HCT116 (cell line): ENCODE data around the gene HNRNPL. TPM values are rescaled to one million over a fixed set of nuclear protein-coding genes. Genes with fewer than 3 reads are reported as not detected.

ENCODE experiments used
- ATAC-seq: fragments of 200-7000 bp; cut with Tn5 transposase; 2 replicates; pipeline ENCODE4 v1.9.1; 2020; ENCODE audit warnings: mild to moderate bottlenecking, moderate library complexity
- BruUV-seq: library from RNA; stranded (reverse); fragments of 400-500 nt; replicated peaks from 2 replicates; lab custom pipeline; 2021; lab: Mats Ljungman, UMichigan
- CTCF ChIA-PET: fragments of 300-600 bp; sonication (Branson Sonifier 250); formaldehyde crosslinking; loops from one replicate; lab custom pipeline; 2021; ENCODE audit warnings: antibody characterized with exemption; lab: Charles Lee
- POLR2A ChIA-PET: fragments of 300-600, 350-600 bp; sonication (Branson Sonifier 250); formaldehyde crosslinking; loops from one replicate; lab custom pipeline; 2021; ENCODE audit warnings: antibody characterized with exemption; lab: Charles Lee
- RAD21 ChIA-PET, 2 experiments: fragments of 300-600 bp; sonication (Branson Sonifier 250); formaldehyde crosslinking; loops; one replicate each; lab custom pipeline; 2023; ENCODE audit warnings: low total read pairs in 2 of 2; ENCODE audit not compliant: uncharacterized antibody in 2 of 2, unreplicated experiment in 2 of 2, low non-redundant PET in 1 of 2; lab: Charles Lee
- DNase-seq: peaks from one replicate; pipeline ENCODE4 v3.0.0-alpha.2; 2010; ENCODE audit warnings: low read depth, low spot score
- H2AFZ ChIP-seq: fragments of 200-600 bp; shearing (Covaris generic), sonication (generic); 2 replicates; pipeline ENCODE4 v1.6.1; 2017; ENCODE audit warnings: low read depth, mixed run types, mixed read lengths, antibody characterized with exemption, low read length; ENCODE audit not compliant: poor library complexity, severe bottlenecking
- H3K27ac ChIP-seq: 2 replicates; pipeline ENCODE4 v1.5.1; 2012; ENCODE audit warnings: low read depth, low read length
- H3K27me3 ChIP-seq: fragments of 200-600 bp; sonication (generic); 2 replicates; pipeline ENCODE4 v1.6.1; 2016; ENCODE audit warnings: mixed run types, low read length, mixed read lengths; ENCODE audit not compliant: insufficient read depth
- H3K36me3 ChIP-seq, 2 experiments: fragments of 200-500 bp in 1 of 2; fragments of 200-600 bp in 1 of 2; sonication (Bioruptor generic) in 1 of 2; sonication (generic) in 1 of 2; 2 replicates each; pipeline versions ENCODE4 v1.5.1 to v1.6.1; 2014 to 2016; ENCODE audit warnings: low read length in 2 of 2, inconsistent platforms in 1 of 2, mixed read lengths in 1 of 2, mixed run types in 1 of 2; ENCODE audit not compliant: insufficient read depth in 2 of 2, control insufficient read depth in 1 of 2
- H3K4me1 ChIP-seq, 2 experiments: fragments of 200-600 bp in 1 of 2; sonication (generic) in 1 of 2; 2 replicates each; pipeline versions ENCODE4 v1.5.1 to v1.6.1; 2012 to 2017; ENCODE audit warnings: low read length in 2 of 2, inconsistent platforms in 1 of 2, mild to moderate bottlenecking in 1 of 2, mixed read lengths in 1 of 2, mixed run types in 1 of 2, moderate library complexity in 1 of 2; ENCODE audit not compliant: insufficient read depth in 2 of 2, control insufficient read depth in 1 of 2
- H3K4me2 ChIP-seq: fragments of 200-600 bp; sonication (generic); 2 replicates; pipeline ENCODE4 v1.6.1; 2017; ENCODE audit warnings: mixed run types, low read length, mixed read lengths
- H3K4me3 ChIP-seq, 2 experiments: fragments of 200-600 bp in 1 of 2; sonication (generic) in 1 of 2; replicated peaks in 1 of 2; 2 replicates each; pipeline ENCODE4 v1.5.1; 2011 to 2016; ENCODE audit warnings: low read length in 2 of 2, control low read depth in 1 of 2, low read depth in 1 of 2, mild to moderate bottlenecking in 1 of 2, mixed read lengths in 1 of 2, mixed run types in 1 of 2
- H3K79me2 ChIP-seq: fragments of 200-600 bp; sonication (generic); 2 replicates; pipeline ENCODE4 v1.6.1; 2017; ENCODE audit warnings: mild to moderate bottlenecking, mixed run types, low read length, moderate library complexity, mixed read lengths; ENCODE audit not compliant: insufficient read depth
- H3K9ac ChIP-seq: fragments of 200-600 bp; sonication (generic); 2 replicates; pipeline ENCODE4 v1.6.1; 2016; ENCODE audit warnings: low read length, mixed read lengths
- H3K9me2 ChIP-seq: fragments of 200-600 bp; sonication (generic), shearing (Covaris generic); 2 replicates; pipeline ENCODE4 v1.6.1; 2017; ENCODE audit warnings: mixed run types, mild to moderate bottlenecking, moderate library complexity; ENCODE audit not compliant: insufficient read depth
- H3K9me3 ChIP-seq, 2 experiments: fragments of 200-500 bp in 1 of 2; fragments of 200-600 bp in 1 of 2; sonication (Bioruptor generic) in 1 of 2; sonication (generic) in 1 of 2; 2 replicates each; pipeline ENCODE4 v1.6.1; 2014 to 2017; ENCODE audit warnings: low read length in 2 of 2, mixed read lengths in 2 of 2, inconsistent platforms in 1 of 2, low read depth in 1 of 2, mild to moderate bottlenecking in 1 of 2, mixed run types in 1 of 2, moderate library complexity in 1 of 2; ENCODE audit not compliant: control insufficient read depth in 1 of 2, insufficient read depth in 1 of 2
- H4K20me1 ChIP-seq: fragments of 200-600 bp; sonication (generic), shearing (Covaris generic); 2 replicates; pipeline ENCODE4 v1.6.1; 2017; ENCODE audit warnings: mixed run types, mild to moderate bottlenecking, moderate library complexity; ENCODE audit not compliant: insufficient read depth
- ATF3 ChIP-seq: IDR thresholded peaks from 2 replicates; pipeline ENCODE4 v1.6.1; 2012
- CBX3 ChIP-seq: IDR thresholded peaks from 2 replicates; pipeline ENCODE4 v1.6.1; 2012; ENCODE audit warnings: low read depth
- CTCF ChIP-seq, 3 experiments: fragments of 200-600 bp in 1 of 3; sonication (generic) in 1 of 3; IDR thresholded peaks in 2 of 3; conservative IDR thresholded peaks in 1 of 3; 2 replicates each; pipeline ENCODE4 v1.5.1; 2012 to 2017; ENCODE audit warnings: low read depth in 2 of 3, low read length in 2 of 3, antibody characterized with exemption in 1 of 3, borderline replicate concordance in 1 of 3, control low read depth in 1 of 3, mild to moderate bottlenecking in 1 of 3, mixed read lengths in 1 of 3, mixed run types in 1 of 3, moderate library complexity in 1 of 3; ENCODE audit not compliant: insufficient read depth in 1 of 3
- EGR1 ChIP-seq: IDR thresholded peaks from 2 replicates; pipeline ENCODE4 v1.6.1; 2012; ENCODE audit warnings: low read depth
- EZH2 ChIP-seq: fragments of 200-600 bp; sonication (generic); IDR thresholded peaks from 2 replicates; pipeline ENCODE4 v1.6.1; 2017; ENCODE audit warnings: antibody characterized with exemption, mixed run types
- EZH2phosphoT487 ChIP-seq: fragments of 200-600 bp; IDR thresholded peaks from 2 replicates; pipeline ENCODE4 v1.6.1; 2018; ENCODE audit warnings: antibody characterized with exemption, borderline replicate concordance
- FOSL1 ChIP-seq: IDR thresholded peaks from 2 replicates; pipeline ENCODE4 v1.6.1; 2012; ENCODE audit warnings: low read depth
- JUND ChIP-seq: IDR thresholded peaks from 2 replicates; pipeline ENCODE4 v1.6.1; 2012
- MAX ChIP-seq: IDR thresholded peaks from 2 replicates; pipeline ENCODE4 v1.6.1; 2012
- POLR2A ChIP-seq: IDR thresholded peaks from 2 replicates; pipeline ENCODE4 v1.7.0; 2011; ENCODE audit warnings: borderline replicate concordance; ENCODE audit not compliant: insufficient read depth, insufficient read length; ENCODE audit errors: extremely low read depth
- POLR2AphosphoS5 ChIP-seq: IDR thresholded peaks from 2 replicates; pipeline ENCODE4 v1.6.1; 2011; ENCODE audit warnings: mild to moderate bottlenecking, low read depth, low read length, moderate library complexity
- RAD21 ChIP-seq: IDR thresholded peaks from 2 replicates; pipeline ENCODE4 v1.6.1; 2012; ENCODE audit warnings: low read depth, mild to moderate bottlenecking
- REST ChIP-seq: IDR thresholded peaks from 2 replicates; pipeline ENCODE4 v1.6.1; 2012; ENCODE audit warnings: low read depth
- SP1 ChIP-seq: IDR thresholded peaks from 2 replicates; pipeline ENCODE4 v1.6.1; 2012; ENCODE audit warnings: low read depth
- SRF ChIP-seq: IDR thresholded peaks from 2 replicates; pipeline ENCODE4 v1.6.1; 2012; ENCODE audit warnings: low read depth
- TCF7L2 ChIP-seq: IDR thresholded peaks from 2 replicates; pipeline ENCODE4 v1.7.0; 2011; ENCODE audit warnings: borderline replicate concordance, inconsistent platforms; ENCODE audit not compliant: insufficient read depth, insufficient read length; ENCODE audit errors: extremely low read depth
- YY1 ChIP-seq: IDR thresholded peaks from 2 replicates; pipeline ENCODE4 v1.6.1; 2011; ENCODE audit warnings: low read length, low read depth, moderate library complexity, mild to moderate bottlenecking; ENCODE audit not compliant: insufficient replicate concordance; ENCODE audit errors: extremely low read depth
- ZFX ChIP-seq: fragments of 450-650 bp; IDR thresholded peaks from 2 replicates; pipeline ENCODE4 v1.6.1; 2017
- ZNF274 ChIP-seq: fragments of 200-500 bp; sonication (Bioruptor generic); IDR thresholded peaks from 2 replicates; pipeline ENCODE4 v1.6.1; 2014; ENCODE audit warnings: mild to moderate bottlenecking, low read depth, low read length, inconsistent platforms
- intact Hi-C: fragments of 100-400 bp; cut with micrococcal nuclease; formaldehyde crosslinking; loops from 2 replicates; pipeline ENCODE4 v1.10.0; 2022
- total RNA-seq: library from RNA; stranded (reverse); gene quantifications from one replicate; pipeline ENCODE4 v1.2.1, GENCODE V29; 2021; ENCODE audit not compliant: unreplicated experiment

HNRNPL gene
- total RNA-seq, 1 experiment from 2014 or later: 551 TPM

GRCh38 chr19:38875656-38876395 lies 26.0 kb upstream of the HNRNPL start:
- Histone ChIP-seq H3K9me2 (no peaks in the 10 kb centered on the region), H3K36me3 (no peaks in the 10 kb centered on the region), H3K4me2 (no peak overlapping the region), H3K4me1 (peaks cover 12 to 16% of the 10 kb centered on the region in 2 experiments; a peak in 3 of 4 replicates)
- DNase-seq: no peak
- POLR2A ChIA-PET: no interaction called here
- RAD21 ChIA-PET: no interaction called here
- TF ChIP-seq ZNF274 (no peak), REST (no peak), CBX3 (no peak), POLR2A (no peak), POLR2AphosphoS5 (no peak), JUND (no peak), SP1 (no peak), EGR1 (no peak), MAX (no peak), ATF3 (no peak), ZFX (no peak), RAD21 (no peak), SRF (no peak), FOSL1 (no peak), CTCF (IDR thresholded peaks at IDR 0.05 in 2 of 3, conservative IDR thresholded peaks at IDR 0.05 in 1 of 3; ENCODE audit: borderline replicate concordance in 1 of 3, insufficient read depth in 1 of 3, low read depth in 2 of 3, low read length in 2 of 3) (no peak), EZH2 (no peak), YY1 (no peak), EZH2phosphoT487 (no peak), TCF7L2 (no peak)
- TF ChIP-seq, all 23 proteins: peak for 0
- Histone ChIP-seq H2AFZ (no peak overlapping the region), H3K9me3 (no peaks in the 10 kb centered on the region), H3K27me3 (no peaks in the 10 kb centered on the region), H4K20me1 (no peaks in the 10 kb centered on the region), H3K79me2 (no peaks in the 10 kb centered on the region), H3K4me3 (no peak overlapping the region), H3K9ac (no peak overlapping the region), H3K27ac (no peak overlapping the region)
- no TSS peak for BruUV-seq
- intact Hi-C loops: no loop called here
- CTCF ChIA-PET: interaction anchor here (4.5 kb wide), 1 partner anchor 11 kb away, joined by 28 read pairs; no protein-coding TSS in a partner anchor
- ATAC-seq: no peak
